ENCODE results near the gene SLC35E4. TPM values are rescaled to one million over a fixed set of nuclear protein-coding genes. Genes with fewer than 3 reads are reported as not detected.
A peak's percentile ranks its signal among the peaks of the same experiment; 100 is the strongest.

Gene SLC35E4
- total RNA-seq, 1 donor from 2014 or later: 2.6 TPM

- H3K27ac Mint-ChIP-seq: no peak overlapping the region
- H3K4me1 Mint-ChIP-seq (ENCODE audit: low read depth): peaks cover 5% of the 10 kb centered on the region
- DNase-seq (ENCODE audit: low spot score, unreplicated experiment): peak; percentile 72
- H3K27me3 Mint-ChIP-seq: no peaks in the 10 kb centered on the region
- H3K9me3 Mint-ChIP-seq (ENCODE audit: low read depth): no peaks in the 10 kb centered on the region
- H3K4me3 Mint-ChIP-seq (ENCODE audit: low read depth): peak overlapping the region; percentile 61
- TF ChIP-seq CTCF (IDR thresholded peaks at IDR 0.05; ENCODE audit: unreplicated experiment): peak; percentile 97
- H3K36me3 Mint-ChIP-seq (ENCODE audit: insufficient read depth): peaks cover 3% of the 10 kb centered on the region
Observed at GRCh38 chr22:30634471-30635233, 929 bp upstream of the SLC35E4 start.

GRCh38 chr22:30636226-30637077 lies 871 bp downstream of the SLC35E4 start:
- no peak for TF ChIP-seq CTCF (IDR thresholded peaks at IDR 0.05; ENCODE audit: unreplicated experiment)
- no peaks in the 10 kb centered on the region for H3K27me3 Mint-ChIP-seq
- H3K36me3 Mint-ChIP-seq (ENCODE audit: insufficient read depth): peaks cover 3% of the 10 kb centered on the region
- peaks cover 5% of the 10 kb centered on the region for H3K4me1 Mint-ChIP-seq (ENCODE audit: low read depth)
- H3K4me3 Mint-ChIP-seq (ENCODE audit: low read depth): peak overlapping the region; percentile 69
- H3K9me3 Mint-ChIP-seq (ENCODE audit: low read depth): no peaks in the 10 kb centered on the region
- DNase-seq (ENCODE audit: low spot score, unreplicated experiment): no peak
- no peak overlapping the region for H3K27ac Mint-ChIP-seq

GRCh38 chr22:30637701-30638114 lies 2.1 kb downstream of the SLC35E4 start:
- Mint-ChIP-seq H3K4me1 (ENCODE audit: low read depth) (peaks cover 5% of the 10 kb centered on the region), H3K4me3 (ENCODE audit: low read depth) (no peak overlapping the region), H3K27ac (no peak overlapping the region), H3K36me3 (ENCODE audit: insufficient read depth) (peaks cover 3% of the 10 kb centered on the region), H3K9me3 (ENCODE audit: low read depth) (no peaks in the 10 kb centered on the region), H3K27me3 (no peaks in the 10 kb centered on the region)
- no peak for TF ChIP-seq CTCF (IDR thresholded peaks at IDR 0.05; ENCODE audit: unreplicated experiment)
- no peak for DNase-seq (ENCODE audit: low spot score, unreplicated experiment)

GRCh38 chr22:30640361-30640760 lies 4.8 kb downstream of the SLC35E4 start:
- peaks cover 5% of the 10 kb centered on the region for H3K4me1 Mint-ChIP-seq (ENCODE audit: low read depth)
- no peak for DNase-seq (ENCODE audit: low spot score, unreplicated experiment)
- no peak for TF ChIP-seq CTCF (IDR thresholded peaks at IDR 0.05; ENCODE audit: unreplicated experiment)
- peaks cover 3% of the 10 kb centered on the region for H3K36me3 Mint-ChIP-seq (ENCODE audit: insufficient read depth)
- no peak overlapping the region for H3K27ac Mint-ChIP-seq
- no peaks in the 10 kb centered on the region for H3K9me3 Mint-ChIP-seq (ENCODE audit: low read depth)
- H3K4me3 Mint-ChIP-seq (ENCODE audit: low read depth): no peak overlapping the region
- peaks cover 6% of the 10 kb centered on the region for H3K27me3 Mint-ChIP-seq

GRCh38 chr22:30640839-30641430 lies 5.4 kb downstream of the SLC35E4 start:
- DNase-seq (ENCODE audit: low spot score, unreplicated experiment): no peak
- no peak for TF ChIP-seq CTCF (IDR thresholded peaks at IDR 0.05; ENCODE audit: unreplicated experiment)
- Mint-ChIP-seq H3K36me3 (ENCODE audit: insufficient read depth) (peaks cover 3% of the 10 kb centered on the region), H3K27me3 (peaks cover 6% of the 10 kb centered on the region), H3K27ac (no peak overlapping the region), H3K4me3 (ENCODE audit: low read depth) (no peak overlapping the region), H3K4me1 (ENCODE audit: low read depth) (peaks cover 4% of the 10 kb centered on the region), H3K9me3 (ENCODE audit: low read depth) (no peaks in the 10 kb centered on the region)

Measured in progenitor cell of endocrine pancreas (in vitro differentiated cells).